Stimulated activated CD8-positive, alpha-beta memory T cell treated with anti-CD3 and anti-CD28 coated beads, Interleukin-7, amount 100 ng/mL, for 24 hours (primary cell): ENCODE measurements around the gene KLF7.

ENCODE experiments used
- DNase-seq: peaks from one replicate; pipeline ENCODE4 v3.0.0-alpha.2; 2020; ENCODE audit warnings: low read depth

Gene KLF7

GRCh38 chr2:207123776-207124391 lies 41.9 kb downstream of the KLF7 start:
- no peak for DNase-seq

DNA sequence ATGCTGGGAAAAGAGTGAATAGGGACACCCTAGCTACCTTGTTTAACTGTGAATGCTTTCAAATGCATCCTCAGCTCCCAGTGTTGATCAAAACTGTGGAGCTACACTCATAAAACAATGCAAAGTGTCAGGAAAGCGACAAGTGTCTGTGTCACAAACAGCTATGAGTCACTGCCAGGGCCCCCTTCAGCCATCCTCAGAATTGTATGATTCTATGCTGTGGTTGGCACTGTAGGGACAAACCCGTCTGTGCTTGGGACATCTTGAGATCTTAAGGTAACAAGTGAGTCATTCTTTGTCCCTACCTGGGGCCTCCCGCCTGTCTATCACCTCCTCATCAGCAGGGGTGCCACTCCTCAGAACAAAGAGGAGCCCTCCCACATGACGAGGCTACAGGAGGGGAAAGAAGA lies 42.4 kb downstream of the KLF7 start:
- peak; percentile 34 for DNase-seq

DNA sequence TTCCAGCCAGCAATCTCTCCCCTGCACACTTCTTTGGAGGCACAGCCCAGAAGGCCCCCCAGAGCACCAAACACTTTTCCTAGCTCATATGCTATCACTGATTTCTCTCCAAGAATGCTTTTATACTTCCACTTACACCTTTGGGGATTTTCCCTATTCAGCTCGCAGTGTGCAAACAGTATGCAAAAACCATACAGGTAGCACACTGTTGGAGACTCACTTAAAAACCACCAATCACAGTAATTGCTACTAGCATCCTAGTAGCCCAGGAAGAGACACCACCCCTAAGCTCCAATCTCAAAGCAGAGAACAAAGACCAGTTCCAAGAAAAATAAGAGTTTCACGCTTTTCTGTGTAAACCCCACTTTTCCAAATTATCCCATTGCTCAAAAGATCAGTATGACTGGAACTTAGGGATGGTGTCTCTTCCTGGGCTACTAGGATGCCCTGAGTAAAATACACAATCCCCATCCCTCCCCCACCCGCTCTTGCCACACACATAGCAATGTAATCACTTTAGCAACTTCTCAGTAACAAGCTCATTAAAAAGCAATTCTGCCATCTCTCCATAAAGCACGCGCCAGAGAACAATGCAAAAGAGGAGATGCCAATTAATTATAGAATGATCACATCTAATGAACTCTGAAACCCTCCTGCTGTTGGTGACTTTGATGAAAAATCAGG lies 43.0 kb downstream of the KLF7 start:
- DNase-seq: no peak

- DNase-seq: no peak
Observed at GRCh38 chr2:207121784-207122183, 44.0 kb downstream of the KLF7 start.

GRCh38 chr2:207119048-207119447 lies 46.7 kb downstream of the KLF7 start:
- DNase-seq: no peak

DNA sequence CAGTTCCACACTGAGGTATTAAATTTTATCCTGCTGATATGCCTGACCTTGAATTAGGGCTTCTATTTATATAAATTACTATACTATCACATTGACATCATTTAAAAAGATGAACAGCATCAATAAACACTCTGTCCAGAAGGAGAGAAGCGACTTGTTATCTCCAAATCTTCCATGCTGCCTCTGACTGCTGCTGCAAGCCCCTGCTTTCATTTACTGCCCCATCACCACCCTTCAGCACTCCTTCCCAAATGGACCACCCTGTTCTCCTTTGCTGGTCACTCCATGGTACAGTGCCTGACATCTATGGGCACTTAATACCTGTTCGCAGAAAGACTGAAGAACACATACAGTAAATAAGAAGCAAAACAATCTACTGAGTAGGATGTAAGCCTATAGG lies 48.1 kb downstream of the KLF7 start:
- DNase-seq: no peak

DNA sequence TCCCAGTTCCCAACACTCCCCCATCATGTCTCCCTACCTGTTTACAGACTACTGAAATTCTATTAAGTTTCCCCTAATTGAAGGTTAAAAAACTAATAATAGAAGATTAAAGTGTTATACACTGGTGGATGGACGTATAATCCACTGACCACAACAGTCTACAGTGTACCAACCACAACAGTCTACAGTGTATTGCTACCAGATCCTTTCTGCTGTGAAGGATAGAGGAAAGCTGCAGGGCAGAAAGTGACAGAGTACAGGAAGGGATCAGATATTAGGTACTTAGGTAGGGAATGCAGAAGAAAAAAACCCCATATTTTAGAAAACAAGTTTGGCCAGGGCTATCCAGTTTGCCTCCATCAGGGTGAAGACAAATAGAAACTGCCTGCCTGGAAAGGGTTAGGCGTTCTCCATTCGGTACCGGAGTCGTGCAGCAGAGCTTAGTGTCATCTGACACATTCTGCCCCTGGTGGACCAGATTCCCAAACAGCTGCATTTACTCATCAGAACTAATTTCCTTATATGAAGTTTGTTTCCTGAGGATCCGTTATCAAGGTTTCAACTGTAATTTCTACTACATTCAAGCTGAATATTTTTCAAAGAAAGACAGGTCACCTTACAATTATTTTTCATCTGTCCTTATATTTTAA lies 49.9 kb downstream of the KLF7 start:
- no peak for DNase-seq

GRCh38 chr2:207113414-207113813 lies 52.3 kb downstream of the KLF7 start:
- no peak for DNase-seq

DNA sequence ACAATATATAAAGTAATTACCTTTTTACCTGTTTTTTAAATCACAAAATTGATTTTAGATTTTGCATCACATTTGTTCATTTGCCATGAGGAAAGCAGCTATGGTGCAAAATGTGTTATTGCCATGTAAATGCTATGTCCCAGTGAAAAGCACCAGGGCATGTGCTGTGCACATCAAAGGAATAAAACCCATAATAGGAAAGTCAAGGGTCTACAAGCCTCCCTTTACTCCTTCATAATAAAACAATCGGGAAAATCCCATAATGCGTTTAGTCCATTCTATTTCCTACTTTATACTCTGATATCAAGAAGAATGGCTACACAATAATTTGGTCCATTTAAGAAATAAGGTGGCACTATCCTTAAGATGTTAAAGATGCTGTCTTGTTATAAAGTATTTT lies 53.0 kb downstream of the KLF7 start:
- no peak for DNase-seq

DNA sequence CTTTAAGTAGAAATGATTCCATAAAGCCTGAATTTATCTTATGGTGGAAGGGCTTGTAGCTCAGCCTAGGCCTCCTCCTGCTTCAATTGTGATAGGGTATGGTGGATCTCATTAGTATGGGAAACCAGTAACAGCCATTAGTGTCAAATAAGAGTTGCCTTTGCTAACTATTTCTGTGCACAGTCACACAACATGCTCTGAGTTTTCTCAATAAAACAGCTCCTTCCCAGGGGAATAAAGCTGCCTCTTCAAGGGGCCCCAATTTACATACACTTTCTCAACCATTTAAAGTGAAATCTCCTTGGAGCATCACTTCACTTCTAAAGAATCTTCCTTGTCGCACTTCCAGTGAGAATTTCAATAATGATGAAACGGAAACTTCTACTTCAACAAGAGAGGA lies 53.4 kb downstream of the KLF7 start:
- DNase-seq: no peak

GRCh38 chr2:207111757-207112156 lies 54.0 kb downstream of the KLF7 start:
- no peak for DNase-seq

GRCh38 chr2:207110715-207111114 lies 55.0 kb downstream of the KLF7 start:
- no peak for DNase-seq

GRCh38 chr2:207110310-207110709 lies 55.4 kb downstream of the KLF7 start:
- no peak for DNase-seq

GRCh38 chr2:207109768-207110167 lies 56.0 kb downstream of the KLF7 start:
- DNase-seq: no peak

DNA sequence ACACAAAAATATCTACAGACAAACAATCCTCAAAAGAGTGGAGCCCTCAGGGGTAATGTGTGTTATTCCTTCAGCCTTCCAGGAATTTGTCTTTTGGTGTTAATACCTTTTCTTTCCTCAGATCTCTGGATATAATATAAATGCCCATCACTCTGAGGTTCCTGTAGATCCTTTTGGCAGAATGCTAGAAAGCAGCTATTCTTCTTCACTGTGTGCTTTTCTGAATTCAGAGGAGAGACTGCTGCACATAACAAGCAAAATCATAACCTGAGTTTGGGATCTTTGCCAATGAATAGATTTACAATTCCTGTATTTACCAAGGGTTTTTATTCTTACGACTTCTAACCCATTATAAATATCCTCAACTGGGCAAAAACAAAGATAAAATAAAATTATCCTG lies 57.3 kb downstream of the KLF7 start:
- DNase-seq: no peak

DNA sequence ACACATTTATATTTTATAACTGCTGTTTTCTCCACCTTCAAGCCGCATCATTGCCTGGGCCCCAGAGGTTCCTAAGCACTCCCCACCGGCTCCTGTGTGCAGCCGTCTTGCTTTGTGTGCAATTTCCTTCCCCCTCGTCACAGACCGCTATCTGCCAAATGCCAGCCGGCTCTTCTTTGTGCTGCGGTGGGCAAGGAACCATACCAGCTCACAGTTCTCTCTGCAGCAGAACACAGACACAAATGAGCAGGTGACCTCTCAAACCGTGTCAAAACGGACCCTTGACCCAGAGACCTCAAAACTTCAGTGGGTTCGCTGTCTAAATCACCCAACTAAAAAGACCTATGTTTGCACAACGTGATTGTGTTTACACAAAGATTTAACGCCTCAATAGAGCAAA lies 58.2 kb downstream of the KLF7 start:
- no peak for DNase-seq

DNA sequence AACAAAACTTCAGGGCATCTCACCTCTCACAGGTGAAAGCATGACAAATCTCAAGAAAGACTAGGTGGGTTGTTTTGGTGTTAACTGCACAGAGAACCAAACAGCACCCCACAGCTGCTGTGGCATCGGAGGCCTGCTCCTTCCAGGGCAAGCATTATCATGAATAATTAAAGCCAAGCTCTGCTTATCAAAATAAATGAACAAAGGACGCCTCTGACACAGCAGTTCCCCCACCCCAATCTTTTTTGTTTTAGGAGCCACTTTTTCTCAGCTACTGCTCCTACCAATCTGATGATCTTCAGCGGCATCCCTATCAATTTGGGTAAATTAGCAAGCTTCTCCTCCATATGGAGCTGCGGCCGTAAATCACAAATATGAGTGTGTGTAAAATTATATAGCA lies 58.6 kb downstream of the KLF7 start:
- no peak for DNase-seq

- no peak for DNase-seq
Observed at GRCh38 chr2:207103132-207103531, 62.6 kb downstream of the KLF7 start.

GRCh38 chr2:207101984-207102383 lies 63.8 kb downstream of the KLF7 start:
- no peak for DNase-seq

DNA sequence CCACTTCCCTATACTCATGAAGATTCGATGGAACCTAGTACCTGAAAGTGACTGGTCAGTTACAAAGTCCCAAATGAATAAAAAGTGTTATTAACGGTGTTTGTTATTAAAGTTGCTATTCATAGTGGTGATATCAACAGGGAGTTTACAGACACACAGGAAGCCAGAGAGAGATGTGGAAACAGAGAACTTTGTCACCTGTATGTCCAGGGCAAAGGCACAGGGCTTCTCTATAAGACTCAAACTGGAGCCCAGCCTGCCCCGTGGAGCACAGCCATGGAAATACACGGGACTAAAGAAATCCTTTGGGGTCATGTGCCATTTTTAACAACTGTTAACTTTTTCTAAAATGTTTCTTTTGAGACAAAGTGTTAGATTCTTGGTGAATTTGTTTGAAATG lies 68.5 kb downstream of the KLF7 start:
- no peak for DNase-seq

GRCh38 chr2:207095963-207096362 lies 69.8 kb downstream of the KLF7 start:
- no peak for DNase-seq

- DNase-seq: no peak
Observed at GRCh38 chr2:207093234-207093633, 72.5 kb downstream of the KLF7 start.

DNA sequence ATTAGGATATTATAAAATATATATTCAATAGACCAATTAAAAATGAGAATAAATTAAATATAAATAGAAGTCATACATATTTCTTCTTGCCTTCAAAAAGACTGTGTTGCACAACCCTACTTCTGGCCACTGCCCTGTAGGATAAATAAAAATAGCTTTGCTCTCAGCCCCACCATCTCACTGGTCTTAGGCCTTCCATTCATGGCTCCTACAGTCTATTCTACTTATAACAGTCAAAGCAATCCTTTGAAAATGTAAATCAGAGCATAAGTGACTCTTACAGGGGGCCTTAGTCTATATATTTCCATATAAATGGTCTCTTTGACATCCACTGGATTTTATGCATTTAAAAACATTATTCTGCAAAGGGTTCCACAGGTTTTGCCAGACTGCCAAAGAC lies 72.9 kb downstream of the KLF7 start:
- no peak for DNase-seq

GRCh38 chr2:207091928-207092327 lies 73.8 kb downstream of the KLF7 start:
- DNase-seq: no peak
